Measurements from ENCODE around the gene ZYX. TPM values are rescaled to one million over a fixed set of nuclear protein-coding genes. Genes with fewer than 3 reads are reported as not detected.
A peak's percentile ranks its signal among the peaks of the same experiment; 100 is the strongest.

The ZYX gene
- total and polyA plus RNA-seq, 9 of the 15 experiments (the other 6 are each of a cell fraction or from before 2014, with no cell fraction given), result 1.8 to 130 (median 15.7) TPM

DNA sequence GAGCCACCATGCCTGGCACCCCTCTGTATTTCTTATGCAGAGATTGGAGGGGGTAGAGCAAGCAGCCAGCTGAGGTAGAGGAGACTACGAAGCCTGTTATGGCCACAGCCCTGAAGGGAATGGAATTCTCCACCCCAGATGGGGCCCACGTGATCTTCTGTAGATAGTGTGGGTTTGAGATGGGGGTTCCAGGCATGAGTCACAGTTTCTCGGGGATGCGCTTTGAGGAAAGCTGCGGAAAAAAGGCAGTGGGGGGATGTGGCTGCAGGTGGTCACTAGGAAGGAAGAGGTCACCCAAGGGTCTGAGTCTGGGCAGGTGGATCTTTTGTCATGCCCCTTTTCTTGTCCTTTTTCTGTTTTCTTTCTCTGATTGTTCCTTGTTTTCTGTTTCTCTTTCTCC, 30.1 kb upstream of the ZYX start (continued):
- TF ChIP-seq MTF1 (CRISPR knock-in tag; IDR thresholded peaks at IDR 0.05; ENCODE audit: borderline replicate concordance) (no peak), SIRT6 (IDR thresholded peaks at IDR 0.05; ENCODE audit: low read depth, low read length) (no peak)
- TF ChIP-seq, protein P1, sequence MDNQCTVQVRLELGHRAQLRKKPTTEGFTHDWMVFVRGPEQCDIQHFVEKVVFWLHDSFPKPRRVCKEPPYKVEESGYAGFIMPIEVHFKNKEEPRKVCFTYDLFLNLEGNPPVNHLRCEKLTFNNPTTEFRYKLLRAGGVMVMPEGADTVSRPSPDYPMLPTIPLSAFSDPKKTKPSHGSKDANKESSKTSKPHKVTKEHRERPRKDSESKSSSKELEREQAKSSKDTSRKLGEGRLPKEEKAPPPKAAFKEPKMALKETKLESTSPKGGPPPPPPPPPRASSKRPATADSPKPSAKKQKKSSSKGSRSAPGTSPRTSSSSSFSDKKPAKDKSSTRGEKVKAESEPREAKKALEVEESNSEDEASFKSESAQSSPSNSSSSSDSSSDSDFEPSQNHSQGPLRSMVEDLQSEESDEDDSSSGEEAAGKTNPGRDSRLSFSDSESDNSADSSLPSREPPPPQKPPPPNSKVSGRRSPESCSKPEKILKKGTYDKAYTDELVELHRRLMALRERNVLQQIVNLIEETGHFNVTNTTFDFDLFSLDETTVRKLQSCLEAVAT (IDR thresholded peaks at IDR 0.05), result no peak
- TF ChIP-seq, protein P2, sequence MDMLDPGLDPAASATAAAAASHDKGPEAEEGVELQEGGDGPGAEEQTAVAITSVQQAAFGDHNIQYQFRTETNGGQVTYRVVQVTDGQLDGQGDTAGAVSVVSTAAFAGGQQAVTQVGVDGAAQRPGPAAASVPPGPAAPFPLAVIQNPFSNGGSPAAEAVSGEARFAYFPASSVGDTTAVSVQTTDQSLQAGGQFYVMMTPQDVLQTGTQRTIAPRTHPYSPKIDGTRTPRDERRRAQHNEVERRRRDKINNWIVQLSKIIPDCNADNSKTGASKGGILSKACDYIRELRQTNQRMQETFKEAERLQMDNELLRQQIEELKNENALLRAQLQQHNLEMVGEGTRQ (CRISPR knock-in tag; IDR thresholded peaks at IDR 0.05), result peak; percentile 80

DNA sequence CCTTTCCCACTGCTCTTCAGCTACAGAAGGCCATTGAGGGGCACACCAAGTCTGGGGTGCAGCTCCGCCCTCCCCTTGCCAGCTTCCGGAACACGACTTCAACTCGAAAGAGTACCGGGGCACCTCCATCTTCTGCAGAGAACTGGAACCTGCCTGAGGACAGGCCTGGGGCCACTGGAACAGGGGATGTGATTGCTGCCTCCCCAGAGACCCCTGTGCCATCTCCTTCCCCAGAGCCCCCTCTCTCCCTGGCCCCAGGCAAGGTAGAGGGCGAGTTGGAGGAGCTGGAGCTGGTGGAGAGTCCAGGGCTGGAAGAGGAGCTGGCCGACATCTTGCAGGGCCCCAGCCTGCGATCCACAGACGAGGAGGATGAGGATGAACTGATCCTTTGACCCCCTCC, 29.6 kb upstream of the ZYX start:
- no peaks in the 10 kb centered on the region for H3K36me3 ChIP-seq (ENCODE audit: control insufficient read depth, insufficient read depth, low read length)
- WGBS (ENCODE audit: insufficient coverage, low coverage, missing lambda C conversion rate), result 0% methylated on average over 9 of the region's 9 CpGs
- ChIA-PET CTCF (ENCODE audit: low intra/inter-chr PET ratio) (no interaction called here), POLR2A (interaction anchor here (0.6 to 1.0 kb wide), 3 partner anchors 39 to 65 kb away, joined by 3 read pairs; no protein-coding TSS in a partner anchor)
- H3K4me2 ChIP-seq (ENCODE audit: insufficient read depth, low read length), result no peak overlapping the region
- FAIRE-seq, result no peak
- H4K20me1 ChIP-seq (replicated peaks; ENCODE audit: control insufficient read depth, insufficient read depth, low read length), result no peaks in the 10 kb centered on the region
- peaks cover 0 to 3% of the 10 kb centered on the region in 2 experiments; a peak in 1 of 5 replicates for H3K4me1 ChIP-seq (replicated peaks in 1 of 2; ENCODE audit: control insufficient read depth in 2 of 2, insufficient read depth in 2 of 2, low read length in 2 of 2)
- no peak overlapping the region for H3K9ac ChIP-seq (ENCODE audit: insufficient read depth in 1 of 2, low read depth in 2 of 2, low read length in 2 of 2)
- in situ Hi-C loops (cut with MboI), result no loop called here
- no peaks in the 10 kb centered on the region for H3K79me2 ChIP-seq (ENCODE audit: control insufficient read depth, insufficient read depth, low read length)
- H3K4me3 ChIP-seq, result no peak overlapping the region
- TF ChIP-seq, protein P3, sequence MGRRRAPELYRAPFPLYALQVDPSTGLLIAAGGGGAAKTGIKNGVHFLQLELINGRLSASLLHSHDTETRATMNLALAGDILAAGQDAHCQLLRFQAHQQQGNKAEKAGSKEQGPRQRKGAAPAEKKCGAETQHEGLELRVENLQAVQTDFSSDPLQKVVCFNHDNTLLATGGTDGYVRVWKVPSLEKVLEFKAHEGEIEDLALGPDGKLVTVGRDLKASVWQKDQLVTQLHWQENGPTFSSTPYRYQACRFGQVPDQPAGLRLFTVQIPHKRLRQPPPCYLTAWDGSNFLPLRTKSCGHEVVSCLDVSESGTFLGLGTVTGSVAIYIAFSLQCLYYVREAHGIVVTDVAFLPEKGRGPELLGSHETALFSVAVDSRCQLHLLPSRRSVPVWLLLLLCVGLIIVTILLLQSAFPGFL (CRISPR knock-in tag; IDR thresholded peaks at IDR 0.05), result no peak
- TF ChIP-seq ZNF316 (IDR thresholded peaks at IDR 0.05), result peak; percentile 51
- H3K27me3 ChIP-seq (ENCODE audit: control insufficient read depth in 2 of 2, insufficient read depth in 2 of 2, low read length in 2 of 2), result peaks cover 59 to 79% of the 10 kb centered on the region in 2 experiments
- no TSS peak for BruUV-seq (replicated peaks)
- H3K9me1 ChIP-seq (ENCODE audit: control insufficient read depth, insufficient read depth, low read length), result no peaks in the 10 kb centered on the region
- intact Hi-C loops (cut with micrococcal nuclease), result no loop called here
- no peak for ATAC-seq
- no peaks in the 10 kb centered on the region for H3K9me3 ChIP-seq (replicated peaks; ENCODE audit: control insufficient read depth, insufficient read depth, low read depth, low read length)
- no peak overlapping the region for H2AFZ ChIP-seq (ENCODE audit: low read depth, low read length)
- no peak overlapping the region for H3K27ac ChIP-seq (ENCODE audit: extremely low read depth, low read depth, low read length)
- no peak for DNase-seq (ENCODE audit: extremely low read depth in 1 of 4, low spot score in 3 of 4)

Data from K562 (cell line).